ENCODE measurements around the gene PAPSS1.
"Not testable (repeated sequence)": the region's sequence is repeated elsewhere in the genome, so short reads cannot be mapped to it uniquely, and the experiment has no call there.

The PAPSS1 gene

DNA sequence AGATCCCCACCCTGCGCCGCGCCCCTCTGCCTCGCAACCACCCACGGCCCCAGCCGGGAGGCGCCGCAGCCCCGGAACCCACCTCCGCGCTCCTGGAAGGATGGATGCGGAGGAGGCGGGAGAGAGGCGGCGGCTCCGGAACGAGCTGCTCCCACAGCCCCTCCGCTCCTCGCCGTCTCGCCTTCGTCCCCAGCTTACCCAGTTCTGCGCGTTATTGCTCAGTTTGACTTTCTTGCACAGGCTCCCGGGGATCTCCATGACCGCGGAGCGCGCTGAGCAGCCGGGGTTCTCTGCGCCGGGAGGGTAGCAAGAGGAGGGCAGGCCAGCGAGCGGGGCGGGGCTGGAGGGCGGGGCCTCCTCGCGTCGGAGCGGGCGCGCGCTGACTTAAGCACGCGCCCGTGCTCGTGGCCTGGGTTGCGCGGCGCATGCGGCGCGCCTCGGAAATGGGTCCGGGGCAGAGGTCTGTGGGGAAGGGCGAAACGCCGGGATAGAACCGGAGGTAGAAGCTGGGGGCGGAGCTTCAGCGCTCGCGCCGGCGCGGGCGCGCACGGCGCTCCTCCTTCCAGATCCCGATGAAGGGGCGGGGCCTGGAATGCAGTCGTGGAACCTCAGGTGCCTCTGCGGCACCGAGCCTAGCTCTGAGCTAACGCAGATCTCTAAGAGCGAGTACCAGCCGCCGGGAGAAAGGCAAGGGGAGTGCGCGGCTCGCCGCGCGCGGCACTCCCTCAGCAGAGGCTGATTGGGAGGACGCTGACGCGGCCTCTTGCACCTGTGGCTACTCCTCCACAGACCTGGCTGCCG is at the start of gene PAPSS1:
Gene PAPSS1 (minus strand): TSS at position 313 of the 801 bp plus-strand sequence. CDS start 55 bp downstream, at position 258.
- peak; percentile 68 for DNase-seq (ENCODE audit: low spot score)

- no peak for DNase-seq (ENCODE audit: low spot score)
Observed at GRCh38 chr4:107760281-107760947, 40.4 kb upstream of the PAPSS1 start.

GRCh38 chr4:107757864-107758476 is 37.9 kb upstream of the PAPSS1 start:
- DNase-seq (ENCODE audit: low spot score) = no peak

DNA sequence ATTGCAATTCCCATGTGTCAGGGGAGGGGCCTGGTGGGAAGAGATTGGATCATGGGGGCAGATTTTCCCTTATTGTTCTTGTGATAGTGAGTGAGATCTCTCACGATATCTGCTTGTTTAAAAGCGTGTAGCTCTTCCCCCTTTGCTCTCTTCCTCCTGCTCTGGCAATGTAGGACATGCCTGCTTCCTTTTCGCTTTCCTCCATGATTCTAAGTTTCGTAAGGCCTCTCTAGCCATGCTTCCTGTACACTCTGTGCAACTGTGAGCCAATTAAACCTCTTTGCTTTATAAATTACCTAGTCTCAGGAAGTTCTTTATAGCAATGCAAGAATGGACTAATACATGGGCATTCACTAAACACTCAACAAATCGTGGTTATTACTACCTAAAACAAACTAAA is 37.2 kb upstream of the PAPSS1 start:
- DNase-seq (ENCODE audit: low spot score) = no peak

GRCh38 chr4:107755841-107756356 is 35.9 kb upstream of the PAPSS1 start:
- no peak for DNase-seq (ENCODE audit: low spot score)

DNA sequence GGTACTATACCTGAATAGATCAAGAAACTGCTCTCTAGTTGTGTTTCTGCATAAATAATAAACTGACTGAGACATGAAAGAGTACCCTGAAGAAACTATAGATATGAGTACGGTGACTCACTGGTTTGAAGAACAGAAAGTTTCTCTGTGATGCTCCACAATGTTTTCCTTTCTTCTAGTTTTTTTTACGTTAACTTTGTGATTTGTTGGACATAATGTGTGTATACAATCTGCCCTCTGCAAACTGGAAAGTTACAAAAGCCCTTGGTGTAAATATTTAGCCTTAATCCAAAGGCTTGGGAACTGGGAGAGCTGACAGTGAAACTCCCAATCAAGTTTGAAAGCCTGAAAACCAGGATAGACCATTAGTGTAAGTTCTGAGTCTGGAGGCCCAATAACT is 31.6 kb upstream of the PAPSS1 start:
- DNase-seq (ENCODE audit: low spot score) = no peak

- DNase-seq (ENCODE audit: low spot score) = no peak
Observed at GRCh38 chr4:107747748-107748486, 27.9 kb upstream of the PAPSS1 start.

DNA sequence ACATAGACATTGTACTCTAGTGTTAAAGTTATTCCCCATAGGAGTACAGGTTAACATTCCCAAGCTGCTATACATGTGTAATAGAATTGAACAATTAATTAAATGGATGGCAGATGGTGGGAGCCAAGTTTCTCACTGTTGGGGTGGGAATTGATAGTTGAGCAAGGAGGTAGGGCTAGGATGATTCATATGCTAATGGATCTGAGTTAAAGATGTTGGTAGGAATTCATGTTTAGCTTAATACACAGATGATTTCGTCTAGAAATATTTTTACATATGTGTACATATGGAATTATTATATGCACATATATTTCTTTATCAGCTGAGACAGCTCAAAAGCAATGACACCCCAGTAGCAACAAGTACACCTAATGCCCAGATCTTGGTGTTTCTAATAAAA is 26.1 kb upstream of the PAPSS1 start:
- DNase-seq (ENCODE audit: low spot score) = no peak

- no peak for DNase-seq (ENCODE audit: low spot score)
Observed at GRCh38 chr4:107744532-107744931, 24.5 kb upstream of the PAPSS1 start.

GRCh38 chr4:107743532-107743931 is 23.5 kb upstream of the PAPSS1 start:
- DNase-seq (ENCODE audit: low spot score) = no peak

DNA sequence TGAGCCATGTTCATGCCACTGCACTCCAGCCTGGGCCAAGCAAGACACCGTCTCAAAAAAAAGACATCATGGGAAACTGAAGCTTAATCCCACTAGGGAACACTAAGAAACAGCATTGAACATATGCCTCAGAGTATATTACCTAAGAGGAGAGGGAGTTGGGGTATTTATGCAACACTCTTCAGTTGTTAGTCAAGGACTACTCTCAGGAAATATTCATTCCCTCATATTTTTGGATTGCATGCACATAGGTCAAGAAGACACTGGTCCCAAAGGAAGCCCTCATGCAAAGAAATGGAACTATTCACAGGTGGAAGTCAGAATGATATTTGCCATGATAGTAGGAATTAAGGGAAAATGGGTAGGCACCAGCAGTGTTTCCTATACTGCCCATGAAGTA is 22.8 kb upstream of the PAPSS1 start:
- no peak for DNase-seq (ENCODE audit: low spot score)

DNA sequence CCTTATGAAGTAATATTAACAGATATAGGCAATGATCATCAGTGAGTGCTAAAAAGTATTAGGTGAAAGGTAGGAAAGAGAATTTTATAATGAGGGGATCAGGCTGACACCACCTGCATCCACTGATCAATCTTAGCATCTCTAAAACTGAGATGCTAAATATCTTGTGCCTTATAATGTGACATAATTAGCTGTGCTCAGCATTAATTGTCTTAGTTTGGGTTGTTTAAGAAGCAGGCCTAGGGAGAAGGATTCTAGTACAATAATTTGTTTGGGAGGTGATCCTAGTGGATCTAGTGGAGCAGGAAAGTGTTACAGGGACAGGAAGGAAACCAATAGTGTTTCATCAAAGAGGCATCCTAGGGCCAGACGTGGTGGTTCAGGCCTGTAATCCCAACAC is 22.2 kb upstream of the PAPSS1 start:
- no peak for DNase-seq (ENCODE audit: low spot score)

GRCh38 chr4:107740950-107741701 is 21.1 kb upstream of the PAPSS1 start:
- no peak for DNase-seq (ENCODE audit: low spot score)

DNA sequence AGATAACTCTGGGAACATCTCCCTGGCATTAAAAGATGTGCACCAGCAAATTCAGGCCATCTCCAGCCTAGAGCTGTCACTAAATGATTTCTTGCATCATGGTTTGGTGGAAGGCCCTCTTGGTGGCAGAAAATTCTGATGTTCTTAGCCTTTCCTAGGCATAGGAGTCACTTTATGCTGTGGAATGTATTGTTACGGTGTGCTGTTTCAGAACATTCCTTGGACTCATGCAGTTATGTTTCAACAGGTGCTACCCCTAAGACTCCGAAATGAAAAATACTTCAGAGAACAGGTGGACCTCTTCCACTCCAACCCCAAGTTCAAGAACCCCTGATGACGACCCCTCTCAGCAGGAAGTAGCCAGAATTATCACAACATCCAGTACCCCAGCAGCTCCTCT is 20.3 kb upstream of the PAPSS1 start:
- DNase-seq (ENCODE audit: low spot score) = no peak

- DNase-seq (ENCODE audit: low spot score) = no peak
Observed at GRCh38 chr4:107737450-107737849, 17.4 kb upstream of the PAPSS1 start.

DNA sequence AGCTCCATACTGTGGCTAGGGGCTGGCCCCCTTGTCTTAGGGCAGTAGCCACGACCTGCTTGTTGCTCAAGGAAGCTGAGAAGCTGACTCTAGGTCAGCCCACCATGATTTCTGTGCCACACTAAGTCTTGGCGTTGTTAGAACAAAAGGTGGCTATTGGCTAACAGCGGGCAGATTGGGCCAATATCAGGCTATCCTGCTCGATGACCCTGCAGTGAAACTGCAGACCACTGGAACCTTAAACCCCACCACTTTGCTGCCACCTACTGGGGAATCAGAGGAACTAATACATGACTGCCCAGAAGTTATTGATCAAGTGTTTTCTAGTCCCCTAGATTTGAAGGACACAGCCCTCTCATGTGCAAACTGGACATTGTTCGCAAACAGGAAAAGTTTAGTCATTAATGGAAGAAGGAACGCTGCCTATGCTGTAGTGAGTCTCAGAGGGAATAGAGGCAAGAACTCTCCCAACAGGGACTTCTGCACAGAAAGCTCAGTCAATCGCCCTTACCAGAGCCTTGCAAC is 17.0 kb upstream of the PAPSS1 start:
- DNase-seq (ENCODE audit: low spot score) = peak; percentile 24

- DNase-seq (ENCODE audit: low spot score) = no peak
Observed at GRCh38 chr4:107736037-107736436, 16.0 kb upstream of the PAPSS1 start.

GRCh38 chr4:107734120-107734519 is 14.1 kb upstream of the PAPSS1 start:
- DNase-seq (ENCODE audit: low spot score) = no peak

- no peak for DNase-seq (ENCODE audit: low spot score)
Observed at GRCh38 chr4:107733431-107733925, 13.4 kb upstream of the PAPSS1 start.

DNA sequence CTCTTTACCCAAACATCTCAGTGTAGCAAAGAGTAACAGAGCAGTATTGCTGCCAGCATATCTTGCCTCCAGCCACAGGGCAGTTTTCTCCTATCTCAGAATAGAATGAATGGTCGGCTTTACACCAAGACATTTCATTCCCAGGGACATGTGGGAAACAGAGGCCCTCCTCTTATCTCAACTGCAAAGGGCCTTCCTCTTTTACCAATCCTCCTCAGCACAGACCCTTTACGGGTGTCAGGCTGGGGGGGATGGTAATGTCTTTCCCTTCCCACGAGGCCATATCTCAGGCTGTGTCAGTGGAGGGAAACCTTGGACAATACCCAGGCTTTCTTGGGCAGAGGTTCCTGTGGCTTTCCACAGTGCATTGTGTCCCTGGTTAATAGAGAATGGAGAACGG is 9.0 kb upstream of the PAPSS1 start:
- not testable (repeated sequence) for DNase-seq (ENCODE audit: low spot score)

Measured in HuH-7.5 (cell line).